PC-3 (cell line): Measurements from ENCODE around the gene ROPN1L. TPM values are rescaled to one million over a fixed set of nuclear protein-coding genes. Genes with fewer than 3 reads are reported as not detected.

Experiments
- ATAC-seq: fragments of 200-7000 bp; cut with Tn5 transposase; 2 replicates; pipeline ENCODE4 v1.9.1; 2020; ENCODE audit warnings: mild to moderate bottlenecking, moderate library complexity
- BruUV-seq: library from RNA; stranded (reverse); fragments of 400-500 nt; replicated peaks from 2 replicates; lab custom pipeline; 2021; lab: Mats Ljungman, UMichigan
- CTCF ChIA-PET: fragments of 300-600 bp; sonication (Branson Sonifier 250); formaldehyde crosslinking; loops from one replicate; lab custom pipeline; 2022; ENCODE audit warnings: antibody characterized with exemption; lab: Charles Lee
- POLR2A ChIA-PET: fragments of 300-600 bp; sonication (Branson Sonifier 250); formaldehyde crosslinking; loops from one replicate; lab custom pipeline; 2022; ENCODE audit warnings: antibody characterized with exemption; ENCODE audit not compliant: unreplicated experiment; lab: Charles Lee
- DNase-seq: peaks from one replicate; pipeline ENCODE4 v3.0.0-alpha.2; 2015
- H2AFZ ChIP-seq: fragments of 300-600 bp; sonication (generic); 2 replicates; pipeline ENCODE4 v1.6.0; 2016; ENCODE audit warnings: antibody characterized with exemption, low read length
- H3F3A ChIP-seq: fragments of 300-600 bp; sonication (generic); one replicate; pipeline ENCODE4 v1.6.0; 2017; ENCODE audit warnings: antibody characterized with exemption, low read length, control low read depth, mild to moderate bottlenecking; ENCODE audit not compliant: unreplicated experiment
- H3K27ac ChIP-seq: fragments of 300-600 bp; sonication (generic); 2 replicates; pipeline ENCODE4 v1.5.1; 2016; ENCODE audit warnings: mild to moderate bottlenecking, low read length
- H3K27me3 ChIP-seq: fragments of 300-600 bp; sonication (generic); 2 replicates; pipeline ENCODE4 v1.6.1; 2016; ENCODE audit warnings: low read length, mixed read lengths
- H3K36me3 ChIP-seq: fragments of 300-600 bp; sonication (generic); 2 replicates; pipeline ENCODE4 v1.6.1; 2016; ENCODE audit warnings: low read depth, mixed run types, low read length, mixed read lengths
- H3K4me1 ChIP-seq: fragments of 300-600 bp; sonication (generic); 2 replicates; pipeline ENCODE4 v1.5.1; 2016; ENCODE audit warnings: low read length; ENCODE audit not compliant: insufficient read depth
- H3K4me2 ChIP-seq: fragments of 300-600 bp; sonication (generic); 2 replicates; pipeline ENCODE4 v1.6.0; 2016; ENCODE audit warnings: low read length
- H3K4me3 ChIP-seq: fragments of 300-600 bp; sonication (generic); 2 replicates; pipeline ENCODE4 v1.5.1; 2016; ENCODE audit warnings: mild to moderate bottlenecking, low read length, mixed read lengths
- H3K79me2 ChIP-seq: fragments of 300-600 bp; sonication (generic); 2 replicates; pipeline ENCODE4 v1.6.1; 2017; ENCODE audit warnings: low read length, mixed read lengths
- H3K9ac ChIP-seq: fragments of 300-600 bp; sonication (generic); 2 replicates; pipeline ENCODE4 v1.6.0; 2016; ENCODE audit warnings: mild to moderate bottlenecking, low read length
- H3K9me2 ChIP-seq: fragments of 300-600 bp; sonication (generic); replicated peaks from 2 replicates; pipeline ENCODE4 v1.6.1; 2016; ENCODE audit warnings: mixed run types, low read length, mixed read lengths
- H3K9me3 ChIP-seq: fragments of 300-600 bp; sonication (generic); 2 replicates; pipeline ENCODE4 v1.6.1; 2016; ENCODE audit warnings: low read length, mixed read lengths
- H4K20me1 ChIP-seq: fragments of 300-600 bp; sonication (generic); 2 replicates; pipeline ENCODE4 v1.6.1; 2016; ENCODE audit warnings: low read length, mixed read lengths
- EZH2 ChIP-seq: fragments of 300-600 bp; sonication (generic); IDR thresholded peaks from one replicate; pipeline ENCODE4 v1.6.1; 2017; ENCODE audit warnings: antibody characterized with exemption, mild to moderate bottlenecking, low read length; ENCODE audit not compliant: unreplicated experiment
- EZH2phosphoT487 ChIP-seq: fragments of 300-600 bp; sonication (generic); IDR thresholded peaks from 2 replicates; pipeline ENCODE4 v1.6.1; 2018; ENCODE audit warnings: mild to moderate bottlenecking, antibody characterized with exemption, low read length, borderline replicate concordance
- intact Hi-C: fragments of 100-400 bp; cut with micrococcal nuclease; formaldehyde crosslinking; loops from 2 replicates; pipeline ENCODE4 v1.9.0; 2023
- total RNA-seq: library from RNA; depleted of rRNA; stranded (reverse); fragments of >200 nt; gene quantifications from 2 replicates; pipeline ENCODE4 v1.2.3, GENCODE V29; 2014
- TF ChIP-seq, protein P1 (sequence below): fragments of 300-600 bp; sonication (generic); conservative IDR thresholded peaks from 2 replicates; pipeline ENCODE4 v1.5.1; 2017; ENCODE audit warnings: antibody characterized with exemption, low read depth, mild to moderate bottlenecking, low read length

The ROPN1L gene
- total RNA-seq, 1 experiment from 2014 or later = 0.95 TPM

- Histone ChIP-seq H3K4me3 (no peak overlapping the region), H3K9me3 (no peaks in the 10 kb centered on the region), H3K9me2 (no peaks in the 10 kb centered on the region), H3K27me3 (no peaks in the 10 kb centered on the region), H3K9ac (no peak overlapping the region), H3K4me1 (peaks cover 15% of the 10 kb centered on the region), H3K27ac (no peak overlapping the region), H3K4me2 (no peak overlapping the region), H3F3A (no peaks in the 10 kb centered on the region), H4K20me1 (no peaks in the 10 kb centered on the region), H3K36me3 (no peaks in the 10 kb centered on the region), H2AFZ (no peak overlapping the region), H3K79me2 (no peaks in the 10 kb centered on the region)
- peak; percentile 42 for DNase-seq
- no peak for TF ChIP-seq EZH2
- TF ChIP-seq, protein P1, sequence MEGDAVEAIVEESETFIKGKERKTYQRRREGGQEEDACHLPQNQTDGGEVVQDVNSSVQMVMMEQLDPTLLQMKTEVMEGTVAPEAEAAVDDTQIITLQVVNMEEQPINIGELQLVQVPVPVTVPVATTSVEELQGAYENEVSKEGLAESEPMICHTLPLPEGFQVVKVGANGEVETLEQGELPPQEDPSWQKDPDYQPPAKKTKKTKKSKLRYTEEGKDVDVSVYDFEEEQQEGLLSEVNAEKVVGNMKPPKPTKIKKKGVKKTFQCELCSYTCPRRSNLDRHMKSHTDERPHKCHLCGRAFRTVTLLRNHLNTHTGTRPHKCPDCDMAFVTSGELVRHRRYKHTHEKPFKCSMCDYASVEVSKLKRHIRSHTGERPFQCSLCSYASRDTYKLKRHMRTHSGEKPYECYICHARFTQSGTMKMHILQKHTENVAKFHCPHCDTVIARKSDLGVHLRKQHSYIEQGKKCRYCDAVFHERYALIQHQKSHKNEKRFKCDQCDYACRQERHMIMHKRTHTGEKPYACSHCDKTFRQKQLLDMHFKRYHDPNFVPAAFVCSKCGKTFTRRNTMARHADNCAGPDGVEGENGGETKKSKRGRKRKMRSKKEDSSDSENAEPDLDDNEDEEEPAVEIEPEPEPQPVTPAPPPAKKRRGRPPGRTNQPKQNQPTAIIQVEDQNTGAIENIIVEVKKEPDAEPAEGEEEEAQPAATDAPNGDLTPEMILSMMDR = no peak
- no peak for TF ChIP-seq EZH2phosphoT487
- ChIA-PET CTCF (no interaction called here), POLR2A (no interaction called here)
- intact Hi-C loops = no loop called here
- BruUV-seq = no TSS peak
- ATAC-seq = no peak
Measured at GRCh38 chr5:10474521-10475075, 32.9 kb downstream of the ROPN1L start.

- no peak overlapping the region for H2AFZ ChIP-seq
- no peaks in the 10 kb centered on the region for H3K9me3 ChIP-seq
- no peak overlapping the region for H3K4me2 ChIP-seq
- no peak overlapping the region for H3K9ac ChIP-seq
- no peaks in the 10 kb centered on the region for H3F3A ChIP-seq
- no peaks in the 10 kb centered on the region for H3K9me2 ChIP-seq
- ChIA-PET CTCF (no interaction called here), POLR2A (no interaction called here)
- H4K20me1 ChIP-seq = no peaks in the 10 kb centered on the region
- no TSS peak for BruUV-seq
- H3K36me3 ChIP-seq = no peaks in the 10 kb centered on the region
- H3K4me1 ChIP-seq = peaks cover 20% of the 10 kb centered on the region
- TF ChIP-seq EZH2 = no peak
- TF ChIP-seq, protein P1 = no peak
- TF ChIP-seq EZH2phosphoT487 = no peak
- H3K79me2 ChIP-seq = no peaks in the 10 kb centered on the region
- no peak for ATAC-seq
- intact Hi-C loops = no loop called here
- H3K27me3 ChIP-seq = no peaks in the 10 kb centered on the region
- DNase-seq = no peak
- H3K27ac ChIP-seq = no peak overlapping the region
- H3K4me3 ChIP-seq = no peak overlapping the region
Measured at GRCh38 chr5:10475931-10476676, 34.4 kb downstream of the ROPN1L start.

GRCh38 chr5:10476878-10477277, 35.2 kb downstream of the ROPN1L start:
- no peak overlapping the region for H3K27ac ChIP-seq
- intact Hi-C loops = no loop called here
- no peak overlapping the region for H3K9ac ChIP-seq
- H4K20me1 ChIP-seq = no peaks in the 10 kb centered on the region
- no peaks in the 10 kb centered on the region for H3K36me3 ChIP-seq
- no peaks in the 10 kb centered on the region for H3K79me2 ChIP-seq
- TF ChIP-seq, protein P1 = no peak
- no peak for TF ChIP-seq EZH2
- no peaks in the 10 kb centered on the region for H3F3A ChIP-seq
- H2AFZ ChIP-seq = no peak overlapping the region
- no TSS peak for BruUV-seq
- DNase-seq (no peak), ATAC-seq (no peak)
- POLR2A ChIA-PET = no interaction called here
- H3K27me3 ChIP-seq = no peaks in the 10 kb centered on the region
- H3K4me1 ChIP-seq = peaks cover 26% of the 10 kb centered on the region
- H3K4me2 ChIP-seq = no peak overlapping the region
- no peaks in the 10 kb centered on the region for H3K9me3 ChIP-seq
- CTCF ChIA-PET = no interaction called here
- no peaks in the 10 kb centered on the region for H3K9me2 ChIP-seq
- H3K4me3 ChIP-seq = no peak overlapping the region
